ENCODE measurements around the gene SEL1L.
"Not testable (repeated sequence)": the region's sequence is repeated elsewhere in the genome, so short reads cannot be mapped to it uniquely, and the experiment has no call there.

Gene SEL1L

GRCh38 chr14:81533536-81534343, at the start of gene SEL1L:
Gene SEL1L, minus strand, starts transcription at chr14:81533853. Its CDS starts 109 bp downstream, at chr14:81533744.
- DNase-seq (ENCODE audit: low read depth in 3 of 3), result peak; percentile 98 to 99 (median 99)

- DNase-seq (ENCODE audit: low read depth in 3 of 3), result no peak
These were observed 48.8 kb upstream of the SEL1L start for GRCh38 chr14:81582420-81582819.

GRCh38 chr14:81579115-81579514, 45.5 kb upstream of the SEL1L start:
- no peak for DNase-seq (ENCODE audit: low read depth in 3 of 3)

- DNase-seq (ENCODE audit: low read depth in 3 of 3), result no peak
These were observed 37.8 kb upstream of the SEL1L start for GRCh38 chr14:81571437-81571836.

DNA sequence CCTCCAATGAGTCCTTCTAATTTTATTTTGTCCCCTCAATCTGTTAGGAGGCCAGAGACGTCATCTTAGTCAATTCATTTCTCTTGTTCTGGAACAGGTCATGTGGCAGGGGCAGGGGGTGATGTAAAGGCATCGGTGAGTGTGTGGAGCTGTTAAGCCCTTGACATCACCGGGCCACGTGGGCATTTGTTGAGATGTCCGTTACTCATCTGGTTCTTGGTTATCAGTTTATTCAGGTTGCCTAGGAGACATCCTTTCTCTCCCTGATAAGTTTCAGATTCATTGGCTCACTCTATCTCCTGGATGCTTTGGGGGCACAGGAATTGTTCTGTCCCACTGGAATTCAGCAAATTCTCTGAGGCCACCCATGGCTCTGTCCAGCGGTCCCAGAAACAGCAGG, 33.6 kb upstream of the SEL1L start:
- no peak for DNase-seq (ENCODE audit: low read depth in 3 of 3)

GRCh38 chr14:81565441-81566290, 32.0 kb upstream of the SEL1L start:
- DNase-seq (ENCODE audit: low read depth in 3 of 3), result no peak

DNA sequence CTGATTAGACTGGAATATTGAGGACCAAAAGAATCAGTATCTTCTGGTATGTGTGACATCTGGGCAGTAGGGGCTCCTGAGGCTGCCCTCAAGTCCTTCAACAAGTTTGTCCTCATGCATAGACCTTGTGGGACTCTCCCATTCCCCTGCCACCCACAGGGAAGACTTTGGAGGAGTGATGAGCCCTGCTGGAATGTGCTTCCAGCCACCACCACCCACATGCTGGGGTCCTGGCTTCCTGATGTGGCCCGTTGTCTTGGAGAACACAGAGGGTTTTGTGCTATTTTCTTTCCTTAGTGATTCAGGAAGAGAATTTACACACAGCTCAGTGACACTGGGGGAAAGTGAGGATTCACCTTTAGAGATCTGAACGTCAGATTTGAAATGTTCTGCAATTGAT, 29.2 kb upstream of the SEL1L start:
- DNase-seq (ENCODE audit: low read depth in 3 of 3), result no peak

- no peak for DNase-seq (ENCODE audit: low read depth in 3 of 3)
These were observed 27.6 kb upstream of the SEL1L start for GRCh38 chr14:81561084-81561775.

DNA sequence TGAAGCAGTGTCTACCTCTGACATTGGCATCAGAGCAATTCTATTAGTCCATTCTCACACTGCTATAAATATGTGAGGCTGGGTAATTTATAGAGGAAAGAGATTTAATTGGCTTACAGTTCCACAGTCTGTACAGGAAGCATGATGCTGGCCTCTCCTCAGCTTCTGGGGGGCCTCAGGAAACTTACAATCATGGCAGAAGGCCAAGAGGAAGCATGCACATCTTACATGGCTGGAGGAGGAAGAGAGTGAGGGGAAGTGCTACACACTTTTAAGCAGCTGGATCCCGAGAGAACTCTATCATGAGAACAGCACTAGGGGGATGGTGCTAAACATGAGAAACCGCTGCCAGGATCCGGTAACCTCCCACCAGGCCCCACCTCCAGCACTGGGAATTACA, 25.7 kb upstream of the SEL1L start:
- DNase-seq (ENCODE audit: low read depth in 3 of 3), result no peak

DNA sequence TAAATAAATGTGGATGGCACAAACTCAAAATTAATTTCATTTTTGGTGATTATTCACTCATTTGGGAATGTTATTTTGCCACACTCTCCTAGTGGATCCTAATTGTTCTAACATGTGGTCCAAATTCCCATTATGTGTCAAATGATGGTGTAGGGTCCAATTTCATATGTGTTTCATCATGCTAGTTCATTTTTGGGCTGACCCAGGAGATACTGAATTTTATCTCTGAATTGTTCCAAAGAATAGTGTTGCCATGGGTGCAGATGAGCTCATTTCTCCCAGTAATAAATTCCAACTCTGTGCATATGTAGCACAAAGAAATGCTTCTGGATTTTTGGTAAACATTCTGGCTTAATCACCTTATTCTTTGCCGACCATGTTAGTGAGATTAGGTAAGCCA, 23.5 kb upstream of the SEL1L start:
- no peak for DNase-seq (ENCODE audit: low read depth in 3 of 3)

- no peak for DNase-seq (ENCODE audit: low read depth in 3 of 3)
These were observed 22.0 kb upstream of the SEL1L start for GRCh38 chr14:81555684-81556083.

GRCh38 chr14:81555051-81555450, 21.4 kb upstream of the SEL1L start:
- no peak for DNase-seq (ENCODE audit: low read depth in 3 of 3)

GRCh38 chr14:81551471-81551870, 17.8 kb upstream of the SEL1L start:
- no peak for DNase-seq (ENCODE audit: low read depth in 3 of 3)

DNA sequence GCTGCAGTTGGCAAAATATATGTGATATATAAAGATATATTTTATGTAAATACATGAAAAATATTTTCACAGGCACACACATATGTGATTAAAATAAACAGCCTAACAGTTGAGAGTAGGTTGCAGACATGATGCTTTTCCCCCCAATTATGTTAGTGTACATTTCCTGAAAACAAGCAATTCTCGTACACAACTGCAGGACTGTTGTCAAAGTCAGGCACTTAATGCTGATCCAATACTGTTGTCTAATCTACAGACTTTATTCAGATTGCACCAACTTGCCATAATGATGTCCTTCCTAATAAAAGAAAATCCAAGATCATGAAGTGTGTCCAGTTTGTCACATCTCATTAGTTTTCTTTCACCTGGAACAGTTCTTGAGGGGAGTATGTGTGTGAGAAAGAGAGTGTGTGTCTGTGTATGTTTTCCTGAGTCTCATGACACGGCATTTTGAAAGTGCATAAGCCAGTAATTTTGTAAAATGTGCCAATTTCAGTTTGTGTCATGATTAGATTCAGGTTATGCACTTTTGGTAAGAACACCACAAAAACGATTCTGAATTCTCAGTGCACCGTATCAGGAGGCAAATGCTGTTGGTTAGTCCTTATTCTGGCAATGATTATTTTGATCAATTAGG, 16.5 kb upstream of the SEL1L start:
- no peak for DNase-seq (ENCODE audit: low read depth in 3 of 3)

DNA sequence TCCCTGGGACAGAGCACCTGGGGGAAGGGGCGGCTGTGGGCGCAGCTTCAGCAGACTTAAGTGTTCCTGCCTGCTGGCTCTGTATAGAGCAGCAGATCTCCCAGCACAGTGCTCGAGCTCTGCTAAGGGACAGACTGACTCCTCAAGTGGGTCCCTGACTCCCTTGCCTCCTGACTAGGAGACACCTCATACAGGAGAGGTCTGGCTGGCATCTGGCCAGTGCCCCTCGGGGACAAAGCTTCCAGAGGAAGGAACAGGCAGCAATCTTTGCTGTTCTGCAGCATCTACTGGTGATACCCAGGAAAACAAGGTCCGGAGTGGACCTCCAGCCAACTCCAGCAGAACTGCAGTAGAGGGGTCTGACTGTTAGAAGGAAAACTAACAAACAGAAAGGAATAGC, 7.6 kb upstream of the SEL1L start:
- not testable (repeated sequence) for DNase-seq (ENCODE audit: low read depth in 3 of 3)

- DNase-seq (ENCODE audit: low read depth in 3 of 3), result no peak
These were observed 3.5 kb upstream of the SEL1L start for GRCh38 chr14:81537193-81537592.

DNA sequence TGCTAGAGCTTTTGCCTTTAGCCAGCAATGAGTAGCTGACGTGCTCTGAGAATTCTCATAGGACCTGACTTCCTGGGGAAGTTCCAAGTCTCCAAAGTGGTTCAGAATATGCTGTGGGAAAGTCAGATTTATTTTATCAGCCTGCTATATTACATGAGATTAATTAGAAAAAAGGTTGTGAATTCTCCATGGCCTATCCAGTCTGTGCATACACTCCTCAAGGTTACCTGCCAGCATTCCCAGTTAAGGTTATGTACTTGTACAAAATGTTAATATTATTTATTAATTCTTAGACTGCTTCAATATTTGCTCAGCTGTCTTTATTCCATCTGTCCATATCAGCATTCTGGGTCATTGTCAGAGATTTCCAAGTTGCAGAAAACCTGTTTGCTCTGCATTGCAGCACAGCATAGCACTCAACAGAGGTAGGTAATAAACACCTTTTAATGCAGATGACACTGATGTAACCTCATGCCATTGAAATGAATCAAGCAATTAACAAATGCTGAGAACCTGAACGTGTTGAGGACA, 2.7 kb upstream of the SEL1L start:
- no peak for DNase-seq (ENCODE audit: low read depth in 3 of 3)

- DNase-seq (ENCODE audit: low read depth in 3 of 3), result no peak
These were observed 1.9 kb upstream of the SEL1L start for GRCh38 chr14:81535396-81536164.

DNA sequence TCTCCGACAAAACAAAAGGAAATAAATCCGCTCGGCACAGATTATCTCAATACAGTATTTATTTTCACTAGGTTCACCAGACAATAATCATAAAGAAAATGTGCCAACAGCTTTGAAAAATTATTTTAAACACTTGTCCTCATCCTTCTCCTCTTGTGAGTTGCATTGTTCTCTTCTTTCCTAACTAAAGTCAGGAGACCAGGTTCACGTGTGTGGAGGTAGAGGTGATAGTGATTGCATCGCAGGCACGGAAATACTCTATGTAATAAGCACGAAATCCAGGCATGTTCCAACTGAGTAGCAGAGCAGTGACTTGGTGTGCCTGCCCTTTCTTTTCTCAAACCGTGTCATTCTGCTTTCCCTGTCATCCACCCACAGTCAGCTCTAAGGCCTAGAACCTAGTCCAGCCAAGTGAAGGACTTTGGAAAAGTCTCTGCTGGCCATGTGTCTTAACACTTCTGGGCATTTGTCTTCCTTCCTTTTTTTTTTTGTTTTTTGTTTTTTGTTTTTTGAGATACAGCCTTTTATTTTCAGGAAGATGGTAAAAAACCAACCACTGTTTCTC, 939 bp upstream of the SEL1L start:
- DNase-seq (ENCODE audit: low read depth in 3 of 3), result no peak

DNA sequence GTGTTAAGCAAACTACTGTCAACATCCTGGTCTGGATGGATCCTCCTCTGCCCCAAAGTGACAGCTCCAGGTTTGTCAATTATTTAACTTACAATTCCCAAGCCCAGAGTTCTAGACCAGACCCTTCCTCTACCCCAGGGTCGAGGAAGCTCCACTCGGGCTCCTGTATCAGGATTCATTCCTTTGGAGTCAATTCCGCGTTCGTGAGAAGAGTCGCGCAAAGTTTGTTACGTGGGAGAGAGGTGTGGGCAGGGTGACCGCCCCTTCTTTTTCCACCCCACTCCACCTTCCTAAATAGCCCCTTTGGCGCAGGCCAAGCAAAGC, 479 bp downstream of the SEL1L start:
- DNase-seq (ENCODE audit: low read depth in 3 of 3), result no peak

GRCh38 chr14:81529391-81529790, 4.3 kb downstream of the SEL1L start:
- DNase-seq (ENCODE audit: low read depth in 3 of 3), result no peak
